ENCODE results near the gene MDH1.
"Not testable (repeated sequence)": the region's sequence is repeated elsewhere in the genome, so short reads cannot be mapped to it uniquely, and the experiment has no call there.

MDH1 gene

DNA sequence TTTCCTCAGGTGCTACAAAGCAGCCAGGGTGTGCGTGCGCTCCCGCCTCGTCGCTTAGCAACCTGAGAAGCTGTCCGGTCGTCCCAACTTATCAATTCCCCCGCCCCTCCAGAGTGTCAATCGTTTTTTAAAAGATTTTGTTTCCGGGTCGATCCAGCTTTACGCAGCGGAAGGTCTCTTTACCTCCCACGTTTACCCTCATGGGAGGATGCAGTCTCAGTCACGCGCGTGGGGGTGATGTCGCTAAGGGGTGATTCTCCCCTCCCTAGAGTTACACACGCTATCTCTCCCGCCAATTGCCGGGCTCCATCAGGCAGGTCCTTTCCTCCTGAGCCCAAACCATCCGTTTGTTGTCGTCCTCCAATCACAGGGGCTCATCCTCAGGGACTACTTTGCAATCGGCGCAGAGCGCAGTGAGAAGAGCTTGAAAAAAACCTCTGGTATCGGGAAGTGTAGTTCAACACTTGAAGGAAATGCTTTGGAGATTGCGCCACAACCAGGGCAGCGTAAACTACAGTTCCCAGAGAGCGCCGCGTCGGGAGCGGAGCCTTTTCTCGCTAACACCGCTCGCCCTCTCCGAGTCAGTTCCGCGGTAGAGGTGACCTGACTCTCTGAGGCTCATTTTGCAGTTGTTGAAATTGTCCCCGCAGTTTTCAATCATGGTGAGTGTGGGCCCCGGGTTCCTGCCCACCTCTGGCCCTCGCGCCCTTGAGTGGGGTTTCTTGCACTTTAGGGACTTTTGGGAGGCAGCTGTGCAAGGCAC lies at the start of gene MDH1, which contains the start of gene WDPCP:
Gene MDH1, plus strand, starts transcription at position 579 of the 763 bp plus-strand sequence. Its CDS starts 81 bp downstream, at position 660.
Gene WDPCP, minus strand, starts transcription at position 93 of the 763 bp plus-strand sequence. CDS start 206 bp downstream, outside the sequence.
- peak; percentile 90 for DNase-seq

DNA sequence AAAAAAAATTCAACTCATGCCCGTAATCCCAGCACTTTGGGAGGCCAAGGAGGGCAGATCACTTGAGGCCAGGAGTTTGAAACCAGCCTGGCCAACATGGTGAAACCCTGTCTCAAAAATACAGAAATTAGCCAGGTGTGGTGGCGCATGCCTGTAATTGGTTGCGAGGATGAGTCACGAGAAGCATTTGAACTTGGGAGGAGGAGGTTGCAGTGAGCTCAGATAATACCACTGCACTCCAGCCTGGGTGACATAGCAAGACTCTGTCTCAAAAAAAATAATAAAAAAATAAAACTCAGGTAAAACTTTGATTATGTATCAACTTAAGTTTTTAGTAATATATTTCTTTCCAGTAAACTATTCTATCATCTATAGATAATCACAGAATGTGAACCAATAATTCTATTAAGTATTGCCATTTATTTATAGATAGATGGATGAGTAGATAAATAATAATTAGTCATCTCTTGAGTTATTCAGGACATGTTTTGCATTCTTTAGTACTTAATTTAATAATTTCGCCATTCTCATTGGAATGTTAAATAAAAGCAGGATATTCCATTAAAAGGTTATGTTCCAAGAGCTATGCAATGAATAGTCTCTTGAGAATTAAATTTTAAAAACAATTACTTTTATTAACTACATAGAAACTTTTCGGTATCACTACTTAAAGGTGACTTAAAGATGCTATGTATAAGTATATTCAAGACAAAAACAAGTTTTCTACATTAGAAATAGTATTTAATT lies 49.2 kb upstream of the MDH1 start:
- no peak for DNase-seq

GRCh38 chr2:63544017-63544627 lies 44.6 kb upstream of the MDH1 start:
- no peak for DNase-seq

- DNase-seq: no peak
These were observed 43.7 kb upstream of the MDH1 start for GRCh38 chr2:63545023-63545422.

DNA sequence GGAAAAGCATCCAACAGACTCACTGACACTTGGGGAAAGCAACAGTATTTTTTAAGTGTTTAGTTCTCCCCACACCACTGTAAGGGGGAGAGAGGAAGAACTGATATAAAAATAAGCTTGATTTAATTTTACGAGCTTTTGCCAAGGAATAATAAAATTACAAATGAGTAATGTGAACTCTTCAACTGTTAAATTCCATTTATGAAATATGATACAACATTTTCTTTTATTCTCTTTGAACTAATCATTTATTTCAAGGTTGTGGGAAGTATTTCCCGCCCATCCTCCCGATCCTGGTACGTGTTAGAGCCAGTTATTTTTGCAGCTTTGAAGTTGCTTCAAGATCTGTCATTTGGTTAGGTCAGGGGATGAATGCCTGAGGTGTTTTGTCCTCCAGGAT lies 35.7 kb upstream of the MDH1 start:
- DNase-seq: no peak

- no peak for DNase-seq
These were observed 33.5 kb upstream of the MDH1 start for GRCh38 chr2:63555299-63555698.

DNA sequence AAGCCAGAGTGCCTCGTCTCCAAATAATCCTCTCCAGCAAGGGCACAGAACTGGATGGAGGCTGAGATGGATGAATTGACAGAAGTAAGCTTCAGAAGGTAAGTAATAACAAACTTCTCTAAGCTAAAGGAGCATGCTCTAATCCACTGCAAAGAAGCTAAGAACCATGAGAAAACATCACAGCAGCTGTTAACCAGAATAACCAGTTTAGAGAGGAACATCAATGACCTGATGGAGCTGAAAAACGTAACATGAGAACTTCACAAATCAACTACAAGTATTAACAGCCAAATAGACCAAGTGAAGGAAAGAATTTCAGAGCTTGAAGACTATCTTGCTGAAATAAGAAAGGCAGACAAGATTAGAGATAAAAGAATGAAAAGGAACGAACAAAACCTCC lies 32.8 kb upstream of the MDH1 start:
- DNase-seq: no peak

DNA sequence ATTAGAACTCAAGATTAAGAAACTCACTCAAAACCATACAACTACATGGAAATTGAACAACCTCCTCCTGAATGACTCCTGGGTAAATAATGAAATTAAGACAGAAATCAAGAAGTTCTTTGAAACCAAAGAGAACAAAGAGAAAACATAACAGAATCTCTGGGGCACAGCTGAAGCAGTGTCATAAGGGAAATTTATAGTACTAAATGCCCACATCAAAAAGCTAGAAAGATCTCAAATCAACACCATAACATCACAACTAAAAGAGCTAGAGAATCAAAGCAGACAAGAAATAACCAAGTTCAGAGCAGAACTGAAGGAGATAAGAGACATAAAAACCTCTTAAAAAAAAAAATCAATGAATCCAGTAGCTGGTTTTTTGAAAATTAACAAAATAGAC lies 30.9 kb upstream of the MDH1 start:
- not testable (repeated sequence) for DNase-seq

- not testable (repeated sequence) for DNase-seq
These were observed 29.8 kb upstream of the MDH1 start for GRCh38 chr2:63558922-63559321.

DNA sequence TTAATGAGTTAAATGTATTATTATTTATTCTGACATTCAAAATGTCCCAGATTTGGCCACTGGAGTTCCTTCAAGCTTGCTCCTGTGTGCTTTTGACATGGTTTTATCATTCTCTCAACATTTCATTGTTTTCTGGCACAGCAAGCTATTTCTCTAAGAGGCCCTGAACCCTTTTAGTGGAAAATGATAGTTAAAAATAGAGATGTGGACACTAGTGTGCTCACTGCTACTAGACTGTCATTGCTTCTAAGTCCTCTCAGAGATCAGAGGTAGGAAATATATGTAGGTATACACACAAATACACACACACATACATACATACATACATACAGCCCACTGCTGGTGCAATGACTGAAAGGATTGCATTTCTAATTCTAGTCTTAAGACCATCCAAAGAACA lies 26.0 kb upstream of the MDH1 start:
- DNase-seq: no peak

GRCh38 chr2:63569740-63570139 lies 19.0 kb upstream of the MDH1 start:
- no peak for DNase-seq

GRCh38 chr2:63571291-63571690 lies 17.5 kb upstream of the MDH1 start:
- DNase-seq: no peak

DNA sequence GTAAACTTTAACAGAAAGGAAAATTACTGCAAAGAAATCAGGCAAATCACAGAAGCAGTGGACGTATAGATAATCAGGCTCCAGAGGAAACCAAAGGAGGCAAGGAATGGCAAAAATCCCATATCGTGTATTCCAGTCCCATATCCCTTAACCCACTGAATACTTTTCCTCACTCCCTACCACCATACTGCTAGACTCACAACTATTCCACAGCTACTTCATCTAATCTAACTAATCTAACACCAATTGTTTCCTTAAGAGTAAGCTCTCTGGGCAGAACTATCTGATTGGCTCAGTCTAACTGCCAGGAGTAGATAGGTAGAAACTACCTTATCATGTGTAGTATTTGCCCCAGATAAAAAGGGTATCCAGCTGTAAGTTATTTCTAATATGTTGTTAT lies 16.8 kb upstream of the MDH1 start:
- DNase-seq: no peak

DNA sequence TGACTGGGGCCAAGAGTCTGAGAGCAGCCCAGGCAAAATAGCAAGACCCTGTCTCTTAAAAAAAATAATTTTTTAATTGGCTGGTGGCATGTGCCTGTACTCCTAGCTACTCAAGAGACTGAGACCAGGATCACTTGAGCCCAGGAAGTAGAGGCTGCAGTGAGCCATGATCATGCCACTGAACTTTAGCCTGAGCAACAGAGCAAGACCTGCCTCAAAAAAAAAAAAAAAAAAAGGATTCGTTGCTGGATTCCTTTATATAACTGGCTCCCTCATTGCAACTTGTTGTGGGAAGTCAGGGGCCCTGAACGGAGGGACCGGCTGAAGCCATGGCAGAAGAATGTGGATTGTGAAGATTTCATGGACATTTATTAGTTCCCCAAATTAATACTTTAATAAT lies 15.7 kb upstream of the MDH1 start:
- DNase-seq: not testable (repeated sequence)

DNA sequence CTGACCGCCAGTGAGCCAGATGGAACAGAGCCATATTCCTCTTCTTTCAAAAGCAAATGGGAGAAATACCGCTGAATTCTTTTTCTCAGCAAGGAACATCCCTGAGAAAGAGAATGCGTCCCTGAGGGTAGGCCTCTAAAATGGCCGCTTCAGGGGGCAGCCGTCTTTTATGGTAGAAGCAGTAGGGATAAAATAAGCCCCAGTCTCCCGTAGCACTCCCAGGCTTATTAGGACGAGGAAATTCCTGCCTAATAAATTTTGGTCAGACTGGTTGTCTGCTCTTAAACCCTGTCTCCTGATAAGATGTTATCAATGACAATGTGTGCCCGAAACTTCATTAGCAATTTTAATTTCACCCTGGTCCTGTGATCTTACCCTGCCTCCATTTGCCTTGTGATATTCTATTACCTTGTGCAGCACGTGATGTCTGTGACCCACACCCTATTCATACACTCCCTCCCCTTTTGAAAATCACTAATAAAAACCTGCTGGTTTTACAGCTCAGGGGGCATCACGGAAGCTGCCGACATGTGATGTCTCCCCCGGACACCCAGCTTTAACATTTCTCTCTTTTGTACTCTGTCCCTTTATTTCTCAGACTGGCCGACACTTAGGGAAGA lies 14.9 kb upstream of the MDH1 start:
- not testable (repeated sequence) for DNase-seq

GRCh38 chr2:63576546-63576945 lies 12.2 kb upstream of the MDH1 start:
- DNase-seq: no peak

- DNase-seq: no peak
These were observed 10.0 kb upstream of the MDH1 start for GRCh38 chr2:63578767-63579166.

DNA sequence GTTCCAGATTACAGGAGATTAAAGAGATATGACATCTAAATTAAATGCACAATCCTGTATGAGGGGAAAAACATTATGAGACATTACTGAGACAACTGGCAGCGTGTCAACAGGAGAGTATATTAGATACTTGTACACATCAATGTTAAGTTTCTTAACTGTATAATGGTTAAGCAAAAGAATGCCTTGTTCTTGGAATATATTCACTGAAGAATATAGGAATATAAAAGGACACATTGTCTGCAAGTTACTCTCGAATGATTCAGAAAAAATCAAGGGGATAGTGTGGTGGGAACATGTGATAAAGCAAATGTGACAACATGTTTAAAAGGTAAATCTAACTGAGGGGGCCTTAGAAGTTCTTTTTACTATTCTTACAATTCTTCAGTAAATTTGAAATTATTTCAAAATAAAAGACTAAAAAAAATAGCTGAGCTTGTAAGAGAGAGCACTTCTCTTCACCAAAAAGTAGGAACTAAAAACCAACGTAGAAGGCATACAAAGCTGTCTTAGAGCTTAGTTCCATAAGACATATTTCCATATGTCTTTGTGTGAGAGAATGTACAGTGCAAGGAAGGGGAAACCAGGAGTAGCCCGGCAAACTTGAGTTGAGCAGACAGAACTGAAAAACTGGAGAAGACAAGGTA lies 8.0 kb upstream of the MDH1 start:
- DNase-seq: no peak

DNA sequence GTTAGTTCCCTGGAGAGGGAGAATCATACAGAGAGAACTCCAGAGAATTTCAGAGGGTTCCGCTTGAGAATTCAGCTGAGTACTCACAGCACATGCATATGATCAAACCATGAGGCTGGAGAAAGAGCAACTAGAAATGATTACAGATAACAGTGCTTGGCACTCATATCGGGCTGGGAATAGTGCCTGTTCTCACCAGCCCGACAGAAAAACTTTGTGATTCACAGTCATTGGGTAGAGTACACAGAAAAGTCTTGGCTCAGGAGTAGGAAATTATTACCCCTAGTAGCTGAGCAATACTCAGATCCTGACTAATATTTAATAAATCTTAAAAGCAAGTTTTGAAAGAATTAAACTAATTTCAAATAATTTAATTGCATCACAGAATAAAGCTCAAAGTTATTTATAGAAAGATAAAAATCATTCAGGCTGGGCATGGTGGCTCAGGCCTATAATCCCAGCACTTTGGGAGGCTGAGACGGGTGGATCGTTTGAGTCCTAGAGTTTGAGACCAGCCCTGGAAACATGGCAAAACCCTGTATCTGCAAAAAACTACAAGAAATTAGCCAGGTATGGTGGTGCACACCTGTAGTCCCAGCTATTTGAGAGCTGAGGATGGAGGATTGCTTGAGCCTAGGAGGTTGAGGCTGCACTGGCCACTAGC lies 7.3 kb upstream of the MDH1 start:
- DNase-seq: no peak

DNA sequence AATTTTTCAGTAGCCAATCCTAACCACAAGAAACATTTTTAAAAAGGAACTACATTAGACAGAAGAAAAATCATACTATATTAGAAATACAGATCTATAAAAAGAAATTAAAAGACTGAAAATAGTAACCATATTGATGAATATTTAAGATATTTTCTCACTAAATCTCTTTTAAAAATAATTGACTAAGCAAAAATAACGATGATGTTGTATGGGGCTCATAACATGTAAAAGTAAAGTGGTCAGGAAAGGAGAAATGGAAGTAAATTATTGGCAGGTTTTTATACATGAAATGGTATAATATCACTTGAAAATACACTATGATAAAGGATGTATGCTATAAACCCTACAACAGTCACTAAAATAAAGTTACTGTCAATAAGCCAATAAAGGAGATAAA lies 5.9 kb upstream of the MDH1 start:
- DNase-seq: no peak

- DNase-seq: no peak
These were observed 864 bp upstream of the MDH1 start for GRCh38 chr2:63587814-63588384.

All from activated CD8-positive, alpha-beta memory T cell treated with anti-CD3 and anti-CD28 coated beads, Interleukin-2, amount 50 U/mL, for 4 hours (primary cell).